ENCODE results near the gene SLC26A11.
A peak's percentile ranks its signal among the peaks of the same experiment; 100 is the strongest.

SLC26A11 gene

GRCh38 chr17:80221351-80222105, 1.3 kb downstream of the SLC26A11 start:
- Mint-ChIP-seq H3K27me3 (no peaks in the 10 kb centered on the region), H3K4me1 (peaks cover 43% of the 10 kb centered on the region), H3K4me3 (peak overlapping the region; percentile 67 to 69), H3K27ac (peak overlapping the region in 1 of 2 donors; percentile 58), H3K9me3 (no peaks in the 10 kb centered on the region)
- ATAC-seq: no peak
- DNase-seq: no peak

GRCh38 chr17:80222376-80223141, 2.3 kb downstream of the SLC26A11 start:
- peaks cover 39% of the 10 kb centered on the region for H3K4me1 Mint-ChIP-seq
- H3K27ac Mint-ChIP-seq: peak overlapping the region in 1 of 2 donors; percentile 79
- H3K9me3 Mint-ChIP-seq: no peaks in the 10 kb centered on the region
- DNase-seq (no peak), ATAC-seq (no peak)
- peak overlapping the region in 1 of 2 donors; percentile 14 for H3K4me3 Mint-ChIP-seq
- no peaks in the 10 kb centered on the region for H3K27me3 Mint-ChIP-seq

- DNase-seq: no peak
- Mint-ChIP-seq H3K4me1 (peaks cover 36% of the 10 kb centered on the region), H3K27ac (no peak overlapping the region), H3K27me3 (no peaks in the 10 kb centered on the region), H3K4me3 (no peak overlapping the region), H3K9me3 (no peaks in the 10 kb centered on the region)
- ATAC-seq: no peak
These were observed 3.1 kb downstream of the SLC26A11 start for GRCh38 chr17:80223142-80223815.

GRCh38 chr17:80223838-80224497, 3.7 kb downstream of the SLC26A11 start:
- H3K9me3 Mint-ChIP-seq: no peaks in the 10 kb centered on the region
- peaks cover 29% of the 10 kb centered on the region for H3K4me1 Mint-ChIP-seq
- no peaks in the 10 kb centered on the region for H3K27me3 Mint-ChIP-seq
- ATAC-seq: no peak
- peak overlapping the region in 1 of 2 donors; percentile 8 for H3K27ac Mint-ChIP-seq
- DNase-seq: no peak
- no peak overlapping the region for H3K4me3 Mint-ChIP-seq

GRCh38 chr17:80224683-80225082, 4.5 kb downstream of the SLC26A11 start:
- Mint-ChIP-seq H3K9me3 (no peaks in the 10 kb centered on the region), H3K4me1 (peaks cover 22% of the 10 kb centered on the region), H3K27ac (no peak overlapping the region), H3K27me3 (no peaks in the 10 kb centered on the region), H3K4me3 (no peak overlapping the region)
- DNase-seq (no peak), ATAC-seq (no peak)

GRCh38 chr17:80225230-80225629, 5.0 kb downstream of the SLC26A11 start:
- DNase-seq (no peak), ATAC-seq (no peak)
- H3K27ac Mint-ChIP-seq: no peak overlapping the region
- H3K9me3 Mint-ChIP-seq: no peaks in the 10 kb centered on the region
- no peaks in the 10 kb centered on the region for H3K27me3 Mint-ChIP-seq
- H3K4me3 Mint-ChIP-seq: no peak overlapping the region
- H3K4me1 Mint-ChIP-seq: peaks cover 18% of the 10 kb centered on the region

GRCh38 chr17:80227156-80227555, 6.9 kb downstream of the SLC26A11 start:
- DNase-seq: no peak
- Mint-ChIP-seq H3K9me3 (peaks cover 6 to 8% of the 10 kb centered on the region in 2 donors), H3K4me3 (no peak overlapping the region), H3K4me1 (peaks cover 13% of the 10 kb centered on the region), H3K27ac (peak overlapping the region in 1 of 2 donors; percentile 37), H3K27me3 (no peaks in the 10 kb centered on the region)
- ATAC-seq: no peak

GRCh38 chr17:80227666-80228065, 7.4 kb downstream of the SLC26A11 start:
- ATAC-seq (no peak), DNase-seq (no peak)
- Mint-ChIP-seq H3K4me1 (peaks cover 13% of the 10 kb centered on the region), H3K27ac (peak overlapping the region in 1 of 2 donors; percentile 37), H3K9me3 (peaks cover 10 to 13% of the 10 kb centered on the region in 2 donors), H3K27me3 (no peaks in the 10 kb centered on the region), H3K4me3 (no peak overlapping the region)

GRCh38 chr17:80228477-80228876, 8.2 kb downstream of the SLC26A11 start:
- Mint-ChIP-seq H3K4me1 (peaks cover 7% of the 10 kb centered on the region), H3K9me3 (peaks cover 11 to 16% of the 10 kb centered on the region in 2 donors), H3K27me3 (no peaks in the 10 kb centered on the region), H3K27ac (peak overlapping the region in 1 of 2 donors; percentile 50), H3K4me3 (no peak overlapping the region)
- DNase-seq: no peak
- ATAC-seq: no peak

- Mint-ChIP-seq H3K27ac (peak overlapping the region in 1 of 2 donors; percentile 33), H3K27me3 (no peaks in the 10 kb centered on the region), H3K9me3 (peaks cover 11 to 17% of the 10 kb centered on the region in 2 donors), H3K4me3 (no peak overlapping the region), H3K4me1 (peaks cover 4% of the 10 kb centered on the region)
- ATAC-seq: no peak
- DNase-seq: no peak
These were observed 8.8 kb downstream of the SLC26A11 start for GRCh38 chr17:80229011-80229410.

- Mint-ChIP-seq H3K4me1 (no peaks in the 10 kb centered on the region), H3K27ac (no peak overlapping the region), H3K4me3 (no peak overlapping the region), H3K27me3 (no peaks in the 10 kb centered on the region), H3K9me3 (peaks cover 11 to 23% of the 10 kb centered on the region in 2 donors)
- no peak for DNase-seq
- ATAC-seq: no peak
These were observed 12.2 kb downstream of the SLC26A11 start for GRCh38 chr17:80232438-80232837.

GRCh38 chr17:80233202-80233601, 13.0 kb downstream of the SLC26A11 start:
- no peak overlapping the region for H3K27ac Mint-ChIP-seq

GRCh38 chr17:80236911-80237310, 16.7 kb downstream of the SLC26A11 start:
- DNase-seq: no peak
- H3K4me3 Mint-ChIP-seq: no peak overlapping the region
- H3K27ac Mint-ChIP-seq: no peak overlapping the region
- no peak for ATAC-seq
- H3K9me3 Mint-ChIP-seq: peaks cover 5 to 17% of the 10 kb centered on the region in 2 donors
- no peaks in the 10 kb centered on the region for H3K4me1 Mint-ChIP-seq
- H3K27me3 Mint-ChIP-seq: no peaks in the 10 kb centered on the region

More at GRCh38 chr17:80233202-80233601, 13.0 kb downstream of the SLC26A11 start:
- DNase-seq (no peak), ATAC-seq (no peak)
- Mint-ChIP-seq H3K4me1 (no peaks in the 10 kb centered on the region), H3K27me3 (no peaks in the 10 kb centered on the region), H3K4me3 (no peak overlapping the region), H3K9me3 (peaks cover 11 to 23% of the 10 kb centered on the region in 2 donors)

- DNase-seq (no peak), ATAC-seq (no peak)
- Mint-ChIP-seq H3K4me3 (no peak overlapping the region), H3K27ac (no peak overlapping the region), H3K27me3 (no peaks in the 10 kb centered on the region), H3K4me1 (no peaks in the 10 kb centered on the region), H3K9me3 (peaks cover 4 to 13% of the 10 kb centered on the region in 2 donors)
These were observed 17.2 kb downstream of the SLC26A11 start for GRCh38 chr17:80237386-80237785.

- Mint-ChIP-seq H3K4me1 (no peaks in the 10 kb centered on the region), H3K27ac (no peak overlapping the region), H3K9me3 (no peaks in the 10 kb centered on the region), H3K4me3 (no peak overlapping the region), H3K27me3 (no peaks in the 10 kb centered on the region)
- ATAC-seq: no peak
- DNase-seq: no peak
These were observed 22.3 kb downstream of the SLC26A11 start for GRCh38 chr17:80242505-80242904.

Measured in stimulated activated naive CD8-positive, alpha-beta T cell treated with anti-CD3 and anti-CD28 coated beads, Interleukin-15, amount 100 ng/mL, for 72 hours (primary cell).